Measurements from ENCODE around the gene POP5. TPM values are rescaled to one million over a fixed set of nuclear protein-coding genes. Genes with fewer than 3 reads are reported as not detected.

Gene POP5, protein sequence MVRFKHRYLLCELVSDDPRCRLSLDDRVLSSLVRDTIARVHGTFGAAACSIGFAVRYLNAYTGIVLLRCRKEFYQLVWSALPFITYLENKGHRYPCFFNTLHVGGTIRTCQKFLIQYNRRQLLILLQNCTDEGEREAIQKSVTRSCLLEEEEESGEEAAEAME
- total RNA-seq, result 10 to 100 TPM; 70.4 to 70.7 TPM
- polyA plus RNA-seq, result 10 to 100 TPM; 89.4 to 91.6 TPM

GRCh38 chr12:120580787-120581723 lies at the start of gene POP5:
POP5 (minus strand) TSS chr12:120581402; CDS start chr12:120581362, 40 bp downstream.
- H3K4me1 ChIP-seq (ENCODE audit: insufficient read depth, low read length), result peaks cover 34% of the 10 kb centered on the region
- H3K4me3 Mint-ChIP-seq, result peak within 1 kb of the TSS; percentile 96 to 99 (median 98)
- peak within 1 kb of the TSS; percentile 90 to 94 for H3K4me3 ChIP-seq (ENCODE audit: low read length in 2 of 2)
- H3K27ac ChIP-seq (ENCODE audit: low read depth, low read length), result peak within 1 kb of the TSS; percentile 72
- peak; percentile 90 to 96 (median 91) for DNase-seq
- no peaks in the 10 kb centered on the region for H3K27me3 Mint-ChIP-seq
- H3K36me3 ChIP-seq (ENCODE audit: insufficient read depth, low read length), result peaks cover 27% of the 10 kb centered on the region
- peak within 1 kb of the TSS; percentile 92 to 98 (median 96) for H3K27ac Mint-ChIP-seq
- intact Hi-C loops (cut with micrococcal nuclease), result loop anchor here (1.0 to 5.0 kb wide), 6 partner anchors 46 to 264 kb away; partner anchors contain the start of genes ACADS, COX6A1, DYNLL1 and RNF10
- peaks cover 10 to 42% of the 10 kb centered on the region in 2 donors for H3K36me3 Mint-ChIP-seq
- H3K4me1 Mint-ChIP-seq, result peaks cover 17 to 43% (median 37%) of the 10 kb centered on the region in 4 donors
- no peaks in the 10 kb centered on the region for H3K9me3 ChIP-seq (ENCODE audit: control insufficient read depth in 1 of 2, low read length in 2 of 2)
- ChIA-PET CTCF (ENCODE audit: partially characterized antibody) (interaction anchor here (0.7 to 6.6 kb wide), 22 partner anchors 10 to 643 kb away, joined by 3 to 110 read pairs (median 4); partner anchors contain the start of genes COX6A1 and RPLP0), POLR2A (ENCODE audit: partially characterized antibody) (interaction anchor here (0.5 to 3.6 kb wide), 24 partner anchors 9 to 1307 kb away, joined by 3 to 15 read pairs (median 4); partner anchors contain the start of genes COX6A1, DYNLL1, GATC and MLEC)
- no peaks in the 10 kb centered on the region for H3K27me3 ChIP-seq (ENCODE audit: insufficient read depth, low read length)
- peaks cover 0 to 4% (median 0%) of the 10 kb centered on the region in 8 donors for H3K9me3 Mint-ChIP-seq

DNA sequence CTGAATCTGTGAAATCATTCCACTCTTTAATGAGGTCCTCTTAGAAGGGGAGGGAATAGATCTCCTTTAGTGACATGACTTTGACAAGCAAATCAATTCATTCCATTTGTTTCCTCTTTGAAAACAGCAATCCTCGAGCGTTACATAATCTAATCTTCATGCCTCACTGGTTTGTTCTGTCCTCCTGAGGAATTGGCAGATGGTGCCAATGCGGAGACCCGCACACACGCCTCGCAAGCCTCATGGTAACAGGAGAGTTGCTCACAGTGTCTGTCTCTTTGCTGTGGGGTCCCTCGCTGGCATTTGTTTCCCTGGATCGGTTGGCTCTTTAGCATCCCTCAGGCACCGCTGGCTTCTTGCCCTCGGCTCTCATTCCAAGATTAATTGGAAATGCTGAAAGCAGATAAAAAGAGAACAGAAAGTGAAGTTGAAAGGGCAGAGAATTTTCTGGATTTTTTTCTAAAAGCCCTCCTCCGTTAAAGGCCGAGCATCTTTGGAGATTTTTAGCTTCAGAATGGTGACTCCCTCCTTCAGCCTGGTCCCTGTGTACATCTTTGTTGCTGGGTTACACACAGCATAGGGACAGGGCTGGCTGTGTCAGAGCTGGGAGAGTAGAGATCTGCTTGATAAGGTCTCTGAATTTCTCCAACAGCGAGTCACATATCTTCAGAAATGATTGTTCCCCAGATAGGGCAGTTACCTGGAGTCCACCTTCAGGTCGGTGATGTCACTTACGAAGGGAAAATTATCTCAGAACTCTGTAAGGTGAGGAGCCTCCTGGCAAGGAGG lies 49.1 kb upstream of the POP5 start:
- H3K9me3 ChIP-seq (ENCODE audit: control insufficient read depth in 1 of 2, low read length in 2 of 2), result no peaks in the 10 kb centered on the region
- ChIA-PET CTCF (ENCODE audit: partially characterized antibody) (interaction anchor here (0.5 to 1.3 kb wide), 4 partner anchors 14 to 656 kb away, joined by 3 read pairs; no protein-coding TSS in a partner anchor), POLR2A (ENCODE audit: partially characterized antibody) (no interaction called here)
- no peaks in the 10 kb centered on the region for H3K4me1 ChIP-seq (ENCODE audit: insufficient read depth, low read length)
- intact Hi-C loops (cut with micrococcal nuclease), result no loop called here
- Mint-ChIP-seq H3K27ac (no peak overlapping the region), H3K4me3 (no peak overlapping the region), H3K9me3 (no peaks in the 10 kb centered on the region), H3K27me3 (peaks cover 2 to 6% of the 10 kb centered on the region in 2 donors), H3K4me1 (no peaks in the 10 kb centered on the region), H3K36me3 (no peaks in the 10 kb centered on the region)
- DNase-seq, result no peak
- H3K27ac ChIP-seq (ENCODE audit: low read depth, low read length), result no peak overlapping the region
- no peak overlapping the region for H3K4me3 ChIP-seq (ENCODE audit: low read length in 2 of 2)
- H3K36me3 ChIP-seq (ENCODE audit: insufficient read depth, low read length), result no peaks in the 10 kb centered on the region
- no peaks in the 10 kb centered on the region for H3K27me3 ChIP-seq (ENCODE audit: insufficient read depth, low read length)

DNA sequence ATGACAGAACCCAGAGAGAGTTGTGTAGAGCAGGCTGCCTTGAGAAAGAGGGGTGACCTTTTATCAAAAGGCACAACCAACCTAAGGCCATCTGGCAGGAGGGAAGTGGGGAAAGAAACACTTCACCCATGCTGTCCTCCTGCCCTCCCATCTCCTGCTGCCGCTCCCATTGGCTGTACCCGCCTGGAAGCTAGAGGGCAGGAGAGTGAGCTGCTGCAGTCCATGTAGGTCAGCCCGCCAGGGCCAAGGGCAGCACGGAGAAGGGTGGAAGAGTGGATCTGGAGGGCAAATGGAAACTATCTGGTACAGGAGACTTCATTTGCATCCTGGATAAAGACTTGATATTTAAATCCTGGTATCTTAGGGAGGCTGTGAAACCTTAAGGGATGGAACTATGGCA lies 47.7 kb upstream of the POP5 start:
- Histone ChIP-seq H3K27ac (ENCODE audit: low read depth, low read length) (no peak overlapping the region), H3K27me3 (ENCODE audit: insufficient read depth, low read length) (no peaks in the 10 kb centered on the region), H3K9me3 (ENCODE audit: control insufficient read depth in 1 of 2, low read length in 2 of 2) (no peaks in the 10 kb centered on the region), H3K4me1 (ENCODE audit: insufficient read depth, low read length) (no peaks in the 10 kb centered on the region), H3K36me3 (ENCODE audit: insufficient read depth, low read length) (no peaks in the 10 kb centered on the region), H3K4me3 (ENCODE audit: low read length in 2 of 2) (no peak overlapping the region)
- CTCF ChIA-PET (ENCODE audit: partially characterized antibody), result interaction anchor here (1.2 to 1.7 kb wide), 3 partner anchors 16 to 21 kb away, joined by 3 read pairs; no protein-coding TSS in a partner anchor
- Mint-ChIP-seq H3K36me3 (no peaks in the 10 kb centered on the region), H3K27ac (no peak overlapping the region), H3K4me3 (no peak overlapping the region), H3K9me3 (no peaks in the 10 kb centered on the region), H3K4me1 (no peaks in the 10 kb centered on the region), H3K27me3 (peaks cover 2 to 5% of the 10 kb centered on the region in 2 donors)
- intact Hi-C loops (cut with micrococcal nuclease), result no loop called here
- DNase-seq, result no peak
- POLR2A ChIA-PET (ENCODE audit: partially characterized antibody), result no interaction called here

DNA sequence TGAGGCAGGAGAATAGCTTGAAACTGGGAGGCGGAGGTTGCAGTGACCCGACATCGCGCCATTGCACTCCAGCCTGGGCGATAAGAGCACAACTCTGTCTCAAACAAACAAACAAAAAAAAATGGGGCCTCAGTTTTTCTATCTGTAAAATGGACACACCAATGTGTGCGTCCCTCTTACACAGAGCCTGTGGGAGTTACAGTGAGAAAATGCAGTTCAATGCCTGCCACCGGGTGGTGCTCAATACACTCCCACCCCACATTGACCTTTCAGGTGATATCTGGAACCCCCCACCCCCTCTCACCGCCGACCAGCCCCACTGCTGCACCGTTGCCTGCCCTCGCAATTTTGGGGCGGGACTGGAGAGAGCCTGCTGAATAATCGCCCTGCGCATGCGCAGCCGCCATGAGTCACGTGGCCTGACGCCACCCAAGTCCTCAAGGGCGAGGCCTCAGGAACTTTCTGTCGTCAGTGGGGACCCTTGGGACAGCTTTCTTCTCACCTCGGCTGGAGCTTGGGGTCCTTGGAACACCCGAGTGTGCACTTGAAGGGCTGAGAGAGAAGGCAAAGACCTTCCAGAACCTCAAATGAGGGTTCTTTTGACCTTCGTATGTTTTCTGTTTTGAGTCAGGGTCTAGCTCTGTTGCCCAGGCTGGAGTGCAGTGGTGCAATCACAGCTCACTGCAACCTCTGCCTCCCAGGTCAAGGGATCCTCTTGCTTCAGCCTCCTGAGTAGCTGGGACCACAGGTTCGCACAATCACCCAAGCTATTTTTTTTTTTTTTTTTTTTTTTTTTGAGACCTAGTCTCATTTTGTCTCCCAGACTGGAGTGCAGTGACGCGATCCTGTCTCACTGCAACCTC lies 44.6 kb upstream of the POP5 start:
- Histone ChIP-seq H3K36me3 (ENCODE audit: insufficient read depth, low read length) (no peaks in the 10 kb centered on the region), H3K27ac (ENCODE audit: low read depth, low read length) (no peak overlapping the region), H3K27me3 (ENCODE audit: insufficient read depth, low read length) (no peaks in the 10 kb centered on the region), H3K4me3 (ENCODE audit: low read length in 2 of 2) (no peak overlapping the region), H3K4me1 (ENCODE audit: insufficient read depth, low read length) (no peaks in the 10 kb centered on the region), H3K9me3 (ENCODE audit: control insufficient read depth in 1 of 2, low read length in 2 of 2) (no peaks in the 10 kb centered on the region)
- H3K4me3 Mint-ChIP-seq, result peak overlapping the region in 1 of 8 donors; percentile 32
- H3K9me3 Mint-ChIP-seq, result no peaks in the 10 kb centered on the region
- ChIA-PET POLR2A (ENCODE audit: partially characterized antibody) (no interaction called here), CTCF (ENCODE audit: partially characterized antibody) (interaction anchor here (0.7 to 1.5 kb wide), 3 partner anchors 21 to 637 kb away, joined by 3 to 5 read pairs (median 4); partner anchors contain the start of gene BICDL1)
- DNase-seq, result no peak
- no peaks in the 10 kb centered on the region for H3K36me3 Mint-ChIP-seq
- no peaks in the 10 kb centered on the region for H3K4me1 Mint-ChIP-seq
- intact Hi-C loops (cut with micrococcal nuclease), result no loop called here
- H3K27ac Mint-ChIP-seq, result no peak overlapping the region
- peaks cover 4 to 6% of the 10 kb centered on the region in 2 donors for H3K27me3 Mint-ChIP-seq

- Histone ChIP-seq H3K36me3 (ENCODE audit: insufficient read depth, low read length) (no peaks in the 10 kb centered on the region), H3K4me3 (ENCODE audit: low read length in 2 of 2) (no peak overlapping the region), H3K9me3 (ENCODE audit: control insufficient read depth in 1 of 2, low read length in 2 of 2) (no peaks in the 10 kb centered on the region), H3K4me1 (ENCODE audit: insufficient read depth, low read length) (no peaks in the 10 kb centered on the region), H3K27ac (ENCODE audit: low read depth, low read length) (no peak overlapping the region), H3K27me3 (ENCODE audit: insufficient read depth, low read length) (no peaks in the 10 kb centered on the region)
- POLR2A ChIA-PET (ENCODE audit: partially characterized antibody), result no interaction called here
- Mint-ChIP-seq H3K27me3 (peaks cover 14 to 25% of the 10 kb centered on the region in 2 donors), H3K4me1 (no peaks in the 10 kb centered on the region), H3K27ac (no peak overlapping the region), H3K9me3 (no peaks in the 10 kb centered on the region), H3K36me3 (peaks cover 0 to 3% of the 10 kb centered on the region in 2 donors), H3K4me3 (no peak overlapping the region)
- CTCF ChIA-PET (ENCODE audit: partially characterized antibody), result no interaction called here
- no peak for DNase-seq
- intact Hi-C loops (cut with micrococcal nuclease), result no loop called here
These were observed 39.4 kb upstream of the POP5 start for GRCh38 chr12:120620624-120621023.

DNA sequence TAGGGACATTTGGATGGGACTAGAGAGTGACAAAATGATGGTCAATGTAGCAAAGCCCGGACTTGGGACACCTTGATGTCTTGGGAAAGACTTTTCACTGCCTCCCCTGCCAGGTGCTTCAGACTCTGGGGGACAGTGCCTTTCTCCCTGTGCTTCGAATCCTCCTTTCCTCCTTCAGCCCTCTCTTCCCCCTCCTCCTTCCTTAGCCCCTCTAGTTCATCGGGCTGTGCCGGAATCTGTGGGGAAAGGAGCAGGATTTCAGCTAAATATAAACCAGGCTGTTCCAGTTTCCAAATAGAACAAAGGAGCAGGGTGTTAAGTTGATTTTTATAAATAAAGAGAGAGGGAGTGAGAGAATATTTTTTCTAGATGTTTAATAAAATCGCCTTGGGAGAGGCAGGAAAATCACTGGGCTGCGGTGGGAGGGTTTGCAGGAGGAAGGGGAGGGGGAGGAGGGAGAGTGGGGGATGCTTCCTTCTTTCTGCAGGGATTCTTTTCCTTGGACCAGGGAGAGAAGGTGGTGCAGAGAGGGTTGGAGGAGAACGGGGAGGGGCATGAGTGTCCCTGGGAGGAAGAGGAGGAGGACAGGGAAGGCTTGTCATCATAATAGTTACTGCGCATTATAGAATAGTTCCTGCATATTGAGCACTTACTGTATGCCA lies 37.9 kb upstream of the POP5 start:
- peaks cover 14 to 25% of the 10 kb centered on the region in 2 donors for H3K27me3 Mint-ChIP-seq
- peak overlapping the region in 1 of 7 donors; percentile 62 for H3K27ac Mint-ChIP-seq
- intact Hi-C loops (cut with micrococcal nuclease), result no loop called here
- ChIA-PET POLR2A (ENCODE audit: partially characterized antibody) (interaction anchor here (0.5 kb wide), 1 partner anchor 13 kb away, joined by 3 read pairs; no protein-coding TSS in a partner anchor), CTCF (ENCODE audit: partially characterized antibody) (interaction anchor here (0.6 to 1.1 kb wide), 3 partner anchors 28 to 188 kb away, joined by 3 read pairs; no protein-coding TSS in a partner anchor)
- Histone ChIP-seq H3K27ac (ENCODE audit: low read depth, low read length) (no peak overlapping the region), H3K9me3 (ENCODE audit: control insufficient read depth in 1 of 2, low read length in 2 of 2) (no peaks in the 10 kb centered on the region), H3K4me1 (ENCODE audit: insufficient read depth, low read length) (no peaks in the 10 kb centered on the region), H3K27me3 (ENCODE audit: insufficient read depth, low read length) (no peaks in the 10 kb centered on the region), H3K4me3 (ENCODE audit: low read length in 2 of 2) (no peak overlapping the region), H3K36me3 (ENCODE audit: insufficient read depth, low read length) (no peaks in the 10 kb centered on the region)
- no peak for DNase-seq
- no peaks in the 10 kb centered on the region for H3K4me1 Mint-ChIP-seq
- no peak overlapping the region for H3K4me3 Mint-ChIP-seq
- H3K36me3 Mint-ChIP-seq, result peaks cover 0 to 3% of the 10 kb centered on the region in 2 donors
- no peaks in the 10 kb centered on the region for H3K9me3 Mint-ChIP-seq

Measured in CD4-positive, alpha-beta memory T cell (primary cell).